ENCODE measurements around the gene GOSR1.

Gene GOSR1

DNA sequence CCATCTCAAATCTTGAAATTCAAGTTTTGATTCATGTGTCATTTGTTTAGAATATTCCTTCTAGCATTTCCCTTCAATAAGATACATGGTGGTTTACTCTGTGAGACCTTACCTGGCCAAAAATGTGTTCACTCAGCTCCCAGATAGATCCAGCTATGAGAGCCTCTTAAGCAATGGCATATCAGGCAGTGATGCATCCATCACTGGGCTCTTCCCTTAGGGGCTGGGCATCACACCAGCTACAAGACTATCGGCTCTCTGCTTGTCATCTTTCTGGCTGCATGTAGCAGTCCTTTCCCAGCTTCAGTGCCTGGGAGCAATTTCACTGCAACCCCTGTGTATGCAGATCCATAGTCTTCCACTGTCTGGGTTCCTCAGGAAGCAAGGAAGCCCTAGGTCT, 40.6 kb downstream of the GOSR1 start:
- Histone ChIP-seq H3K4me3 (ENCODE audit: low read length) (no peak overlapping the region), H3K79me2 (ENCODE audit: low read length) (no peaks in the 10 kb centered on the region), H3K36me3 (replicated peaks; ENCODE audit: insufficient read depth, low read length) (0 out of 2 replicates have a peak, but pooled peaks cover 6% of the 10 kb centered on the region), H3K4me1 (ENCODE audit: low read length) (peaks cover 6% of the 10 kb centered on the region; the same call in 1 of the 2 replicates), H3K9ac (ENCODE audit: low read length) (no peak overlapping the region), H3F3A (ENCODE audit: insufficient read depth, low read length) (no peaks in the 10 kb centered on the region), H3K4me2 (ENCODE audit: low read depth, low read length) (no peak overlapping the region), H4K20me1 (ENCODE audit: insufficient read depth, low read length) (no peaks in the 10 kb centered on the region), H3K9me3 (replicated peaks; ENCODE audit: insufficient read depth, low read length) (no peaks in the 10 kb centered on the region), H3K27ac (ENCODE audit: low read length) (no peak overlapping the region), H2AFZ (ENCODE audit: low read length) (no peak overlapping the region), H3K27me3 (replicated peaks; ENCODE audit: insufficient read depth, low read length) (no peaks in the 10 kb centered on the region), H3K9me2 (replicated peaks; ENCODE audit: insufficient read depth, low read length) (no peaks in the 10 kb centered on the region)
- TF ChIP-seq, protein P1, sequence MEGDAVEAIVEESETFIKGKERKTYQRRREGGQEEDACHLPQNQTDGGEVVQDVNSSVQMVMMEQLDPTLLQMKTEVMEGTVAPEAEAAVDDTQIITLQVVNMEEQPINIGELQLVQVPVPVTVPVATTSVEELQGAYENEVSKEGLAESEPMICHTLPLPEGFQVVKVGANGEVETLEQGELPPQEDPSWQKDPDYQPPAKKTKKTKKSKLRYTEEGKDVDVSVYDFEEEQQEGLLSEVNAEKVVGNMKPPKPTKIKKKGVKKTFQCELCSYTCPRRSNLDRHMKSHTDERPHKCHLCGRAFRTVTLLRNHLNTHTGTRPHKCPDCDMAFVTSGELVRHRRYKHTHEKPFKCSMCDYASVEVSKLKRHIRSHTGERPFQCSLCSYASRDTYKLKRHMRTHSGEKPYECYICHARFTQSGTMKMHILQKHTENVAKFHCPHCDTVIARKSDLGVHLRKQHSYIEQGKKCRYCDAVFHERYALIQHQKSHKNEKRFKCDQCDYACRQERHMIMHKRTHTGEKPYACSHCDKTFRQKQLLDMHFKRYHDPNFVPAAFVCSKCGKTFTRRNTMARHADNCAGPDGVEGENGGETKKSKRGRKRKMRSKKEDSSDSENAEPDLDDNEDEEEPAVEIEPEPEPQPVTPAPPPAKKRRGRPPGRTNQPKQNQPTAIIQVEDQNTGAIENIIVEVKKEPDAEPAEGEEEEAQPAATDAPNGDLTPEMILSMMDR (IDR thresholded peaks at IDR 0.05; ENCODE audit: low read length): no peak
- no peak for DNase-seq

DNA sequence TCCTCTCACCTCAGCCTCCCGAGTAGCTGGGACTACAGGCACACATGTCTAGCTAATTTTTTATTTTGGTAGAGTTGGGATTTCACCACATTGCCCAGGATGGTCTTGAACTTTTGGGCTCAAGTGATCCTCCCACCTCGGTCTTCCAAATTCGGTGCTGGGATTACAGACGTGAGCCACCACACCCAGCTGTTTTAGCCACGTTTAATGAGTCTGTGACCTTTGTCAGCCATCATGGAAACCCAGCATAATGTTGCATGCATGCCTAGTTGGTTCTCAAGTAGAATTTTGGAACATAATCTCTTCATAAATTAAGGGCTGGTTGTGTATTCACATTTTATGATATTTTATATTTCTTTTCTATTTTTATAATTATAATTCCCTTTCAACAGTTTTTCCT, 42.0 kb downstream of the GOSR1 start:
- Histone ChIP-seq H3K27me3 (replicated peaks; ENCODE audit: insufficient read depth, low read length) (no peaks in the 10 kb centered on the region), H3K4me2 (ENCODE audit: low read depth, low read length) (no peak overlapping the region), H3K36me3 (replicated peaks; ENCODE audit: insufficient read depth, low read length) (no peaks in the 10 kb centered on the region), H2AFZ (ENCODE audit: low read length) (no peak overlapping the region), H3K27ac (ENCODE audit: low read length) (no peak overlapping the region), H3F3A (ENCODE audit: insufficient read depth, low read length) (no peaks in the 10 kb centered on the region), H3K79me2 (ENCODE audit: low read length) (no peaks in the 10 kb centered on the region), H3K9me3 (replicated peaks; ENCODE audit: insufficient read depth, low read length) (no peaks in the 10 kb centered on the region), H3K9me2 (replicated peaks; ENCODE audit: insufficient read depth, low read length) (no peaks in the 10 kb centered on the region), H3K9ac (ENCODE audit: low read length) (no peak overlapping the region), H4K20me1 (ENCODE audit: insufficient read depth, low read length) (no peaks in the 10 kb centered on the region), H3K4me1 (ENCODE audit: low read length) (peaks cover 6% of the 10 kb centered on the region; the same call in 1 of the 2 replicates), H3K4me3 (ENCODE audit: low read length) (no peak overlapping the region)
- TF ChIP-seq, protein P1 (IDR thresholded peaks at IDR 0.05; ENCODE audit: low read length): no peak
- TF ChIP-seq EZH2phosphoT487 (IDR thresholded peaks at IDR 0.05; ENCODE audit: low read length): no peak
- TF ChIP-seq EZH2 (optimal IDR thresholded peaks at IDR 0.05; ENCODE audit: low read depth, low read length): no peak
- DNase-seq: no peak

DNA sequence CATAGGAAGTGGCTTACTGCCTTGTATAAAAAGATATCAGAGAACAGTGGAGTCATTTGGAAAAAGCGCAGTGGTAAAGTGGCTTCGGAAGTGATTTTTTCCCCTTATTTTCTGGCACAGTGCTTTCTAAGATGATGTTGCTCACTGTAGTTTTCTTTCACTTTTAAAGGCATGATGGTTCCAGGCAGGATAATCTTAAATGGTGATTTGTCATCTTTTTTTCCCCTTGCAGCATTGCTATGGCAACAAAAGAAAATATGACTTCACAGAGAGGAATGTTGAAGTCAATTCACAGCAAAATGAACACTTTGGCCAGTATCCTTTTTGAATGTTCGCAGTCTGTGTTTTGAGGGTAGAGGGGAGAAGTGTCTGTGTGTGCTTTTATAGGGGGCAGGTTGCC, 42.5 kb downstream of the GOSR1 start:
- Histone ChIP-seq H3K9me2 (replicated peaks; ENCODE audit: insufficient read depth, low read length) (no peaks in the 10 kb centered on the region), H4K20me1 (ENCODE audit: insufficient read depth, low read length) (no peaks in the 10 kb centered on the region), H3K27ac (ENCODE audit: low read length) (no peak overlapping the region), H3K79me2 (ENCODE audit: low read length) (no peaks in the 10 kb centered on the region), H3K4me3 (ENCODE audit: low read length) (no peak overlapping the region), H3K9me3 (replicated peaks; ENCODE audit: insufficient read depth, low read length) (no peaks in the 10 kb centered on the region), H3K4me2 (ENCODE audit: low read depth, low read length) (no peak overlapping the region), H3K36me3 (replicated peaks; ENCODE audit: insufficient read depth, low read length) (no peaks in the 10 kb centered on the region), H3K4me1 (ENCODE audit: low read length) (peaks cover 6% of the 10 kb centered on the region; the same call in 1 of the 2 replicates), H3K27me3 (replicated peaks; ENCODE audit: insufficient read depth, low read length) (no peaks in the 10 kb centered on the region), H2AFZ (ENCODE audit: low read length) (no peak overlapping the region), H3K9ac (ENCODE audit: low read length) (no peak overlapping the region), H3F3A (ENCODE audit: insufficient read depth, low read length) (no peaks in the 10 kb centered on the region)
- no peak for TF ChIP-seq EZH2phosphoT487 (IDR thresholded peaks at IDR 0.05; ENCODE audit: low read length)
- TF ChIP-seq EZH2 (optimal IDR thresholded peaks at IDR 0.05; ENCODE audit: low read depth, low read length): no peak
- TF ChIP-seq, protein P1 (IDR thresholded peaks at IDR 0.05; ENCODE audit: low read length): no peak
- no peak for DNase-seq
